ENCODE measurements around the gene NELFB. TPM values are rescaled to one million over a fixed set of nuclear protein-coding genes. Genes with fewer than 3 reads are reported as not detected.
A peak's percentile ranks its signal among the peaks of the same experiment; 100 is the strongest.
"Not testable (repeated sequence)": the region's sequence is repeated elsewhere in the genome, so short reads cannot be mapped to it uniquely, and the experiment has no call there.

NELFB gene
- total and polyA plus RNA-seq, 2 of the 4 experiments (the other 2 are of a cell fraction): 36.9 to 66.0 TPM

GRCh38 chr9:137243266-137243625 lies 11.9 kb upstream of the NELFB start:
- H3K27ac ChIP-seq (ENCODE audit: insufficient read depth, low read length); H2AFZ ChIP-seq (replicated peaks; ENCODE audit: low read length, poor library complexity); H2BK15ac ChIP-seq (ENCODE audit: low read depth, low read length); dilution Hi-C loops (cut with HindIII; ENCODE audit: low sequenced_read_pairs, unreplicated experiment); H3K9me1 ChIP-seq (ENCODE audit: insufficient read depth, low read length); H3K14ac ChIP-seq (replicated peaks; ENCODE audit: low read depth, low read length); in situ Hi-C loops (cut with MboI; ENCODE audit: low sequenced_read_pairs); H3K9me3 ChIP-seq (ENCODE audit: control insufficient read depth, insufficient read depth, low read length); H3K4me1 ChIP-seq (ENCODE audit: control insufficient read depth, insufficient read depth, low read length); H3K27me3 ChIP-seq (ENCODE audit: control insufficient read depth, insufficient read depth, low read length); H2AK5ac ChIP-seq (ENCODE audit: low read depth, low read length); POLR2A ChIA-PET (ENCODE audit: unreplicated experiment); H4K5ac ChIP-seq (ENCODE audit: low read depth, low read length); CTCF ChIA-PET; ATAC-seq (ENCODE audit: low read depth); H2BK20ac ChIP-seq (ENCODE audit: low read depth, low read length); H4K91ac ChIP-seq (ENCODE audit: insufficient read depth, low read depth, low read length); BruUV-seq (replicated peaks); H3K4ac ChIP-seq (ENCODE audit: low read depth, low read length); H2BK120ac ChIP-seq (ENCODE audit: low read depth, low read length); H3K4me2 ChIP-seq (ENCODE audit: low read depth, low read length); H3K56ac ChIP-seq (ENCODE audit: extremely low read depth, insufficient read depth, low read length); H3K18ac ChIP-seq (ENCODE audit: low read depth, low read length); H2BK5ac ChIP-seq (ENCODE audit: low read depth, low read length, poor library complexity, severe bottlenecking); H3K4me3 ChIP-seq (ENCODE audit: insufficient read depth, low read depth, low read length); H3K9ac ChIP-seq (ENCODE audit: low read depth, low read length); H4K8ac ChIP-seq (ENCODE audit: low read depth in 2 of 2, low read length in 2 of 2); intact Hi-C loops (cut with micrococcal nuclease); DNase-seq: not testable (repeated sequence)
- Histone ChIP-seq H2AK9ac (replicated peaks; ENCODE audit: low read depth, low read length, poor library complexity) (peak overlapping the region; percentile 81), H3K36me3 (ENCODE audit: control insufficient read depth, insufficient read depth, low read length) (peaks cover 19% of the 10 kb centered on the region), H3K23ac (ENCODE audit: low read depth, low read length) (peak overlapping the region; percentile 64; the same call in 1 of the 2 replicates), H3K79me1 (ENCODE audit: low read depth in 1 of 2, low read length in 2 of 2) (peaks cover 8 to 37% of the 10 kb centered on the region in 2 experiments; a peak in 3 of 4 replicates), H4K20me1 (ENCODE audit: insufficient read depth, low read length) (peaks cover 35% of the 10 kb centered on the region)
- WGBS, 2 experiments (ENCODE audit: extremely low coverage in 2 of 2, insufficient read length in 1 of 2): 85% methylated on average over 3 of the region's 18 CpGs; no CpG with 5 or more reads in 1 of the 2 experiments

Measured in IMR-90 (cell line).